ENCODE results near the gene SPEG.

GRCh38 chr2:219408631-219409030 lies 26.0 kb upstream of the SPEG start:
- TF ChIP-seq CTCF (conservative IDR thresholded peaks at IDR 0.05; ENCODE audit: low read depth, low read length) (no peak), EZH2 (IDR thresholded peaks at IDR 0.05; ENCODE audit: low read length, unreplicated experiment) (no peak)

All from PC-3 (cell line).